DOHH2 (cell line): ENCODE measurements around the gene PTX4.
A peak's percentile ranks its signal among the peaks of the same experiment; 100 is the strongest.

Source experiments
- H3F3A ChIP-seq: fragments of 200-600 bp; sonication (generic), shearing (Covaris generic); 2 replicates; pipeline ENCODE4 v1.6.0; 2016; ENCODE audit warnings: antibody characterized with exemption, mild to moderate bottlenecking; ENCODE audit not compliant: control insufficient read depth, insufficient read depth
- H3K27ac ChIP-seq: fragments of 200-600 bp; sonication (generic); 2 replicates; pipeline ENCODE4 v1.5.1; 2014; ENCODE audit warnings: low read depth, mild to moderate bottlenecking, low read length, moderate library complexity
- H3K27me3 ChIP-seq: fragments of 200-600 bp; sonication (generic); 2 replicates; pipeline ENCODE4 v1.6.1; 2014; ENCODE audit warnings: mild to moderate bottlenecking, low read length, mixed read lengths; ENCODE audit not compliant: control insufficient read depth
- H3K36me3 ChIP-seq: fragments of 200-600 bp; sonication (generic); 2 replicates; pipeline ENCODE4 v1.6.1; 2014; ENCODE audit warnings: mild to moderate bottlenecking, low read length, moderate library complexity, mixed read lengths; ENCODE audit not compliant: control insufficient read depth
- H3K4me1 ChIP-seq: fragments of 200-600 bp; sonication (generic); 2 replicates; pipeline ENCODE4 v1.6.1; 2014; ENCODE audit warnings: mild to moderate bottlenecking, low read length, mixed read lengths; ENCODE audit not compliant: control insufficient read depth
- H3K4me2 ChIP-seq: fragments of 200-600 bp; sonication (generic); 2 replicates; pipeline ENCODE4 v1.6.0; 2014; ENCODE audit warnings: mild to moderate bottlenecking, low read length, moderate library complexity
- H3K4me3 ChIP-seq: fragments of 200-600 bp; sonication (generic); 2 replicates; pipeline ENCODE4 v1.5.1; 2014; ENCODE audit warnings: mild to moderate bottlenecking, low read length, mixed read lengths
- H3K79me2 ChIP-seq: fragments of 200-600 bp; sonication (generic); 2 replicates; pipeline ENCODE4 v1.6.1; 2014; ENCODE audit warnings: mild to moderate bottlenecking, low read length, mixed read lengths; ENCODE audit not compliant: control insufficient read depth
- H3K9me2 ChIP-seq: fragments of 200-600 bp; sonication (generic); replicated peaks from 2 replicates; pipeline ENCODE4 v1.6.1; 2014; ENCODE audit warnings: mild to moderate bottlenecking, low read length, mixed read lengths; ENCODE audit not compliant: control insufficient read depth
- H3K9me3 ChIP-seq: fragments of 200-600 bp; sonication (generic); 2 replicates; pipeline ENCODE4 v1.6.1; 2014; ENCODE audit warnings: antibody characterized with exemption, low read length, mixed read lengths; ENCODE audit not compliant: control insufficient read depth, insufficient read depth
- H4K20me1 ChIP-seq: fragments of 200-600 bp; sonication (generic); 2 replicates; pipeline ENCODE4 v1.6.0; 2014; ENCODE audit warnings: low read depth, mild to moderate bottlenecking, antibody characterized with exemption, low read length, moderate library complexity; ENCODE audit not compliant: control insufficient read depth, insufficient read depth
- EZH2phosphoT487 ChIP-seq: fragments of 200-600 bp; sonication (generic); IDR thresholded peaks from 2 replicates; pipeline ENCODE4 v1.6.1; 2017; ENCODE audit warnings: borderline replicate concordance, mild to moderate bottlenecking, antibody characterized with exemption, low read length, moderate library complexity, mixed read lengths
- TF ChIP-seq, protein P1 (sequence below): fragments of 200-600 bp; sonication (generic); IDR thresholded peaks from one replicate; pipeline ENCODE4 v1.5.1; 2014; ENCODE audit warnings: antibody characterized with exemption, mild to moderate bottlenecking, low read depth, low read length; ENCODE audit not compliant: poor library complexity, severe bottlenecking

The PTX4 gene

DNA sequence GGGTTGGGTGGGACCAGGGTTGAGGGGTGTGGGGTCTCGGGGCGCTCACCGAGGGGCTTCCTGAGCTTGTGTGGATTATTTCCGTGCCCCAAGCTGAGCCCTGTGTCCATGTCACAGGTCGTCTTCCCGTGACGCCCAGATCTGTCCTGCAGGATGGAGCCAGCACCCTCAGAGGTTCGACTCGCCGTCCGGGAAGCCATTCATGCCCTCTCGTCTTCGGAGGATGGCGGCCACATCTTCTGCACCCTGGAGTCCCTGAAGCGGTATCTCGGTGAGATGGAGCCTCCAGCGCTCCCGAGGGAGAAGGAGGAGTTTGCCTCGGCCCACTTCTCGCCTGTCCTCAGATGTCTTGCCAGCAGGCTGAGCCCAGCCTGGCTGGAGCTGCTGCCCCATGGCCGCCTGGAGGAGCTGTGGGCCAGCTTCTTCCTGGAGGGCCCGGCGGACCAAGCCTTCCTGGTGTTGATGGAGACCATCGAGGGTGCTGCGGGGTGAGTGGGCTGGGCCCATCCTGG is 5.4 kb upstream of the PTX4 start:
- peaks cover 45% of the 10 kb centered on the region for H3K36me3 ChIP-seq

DNA sequence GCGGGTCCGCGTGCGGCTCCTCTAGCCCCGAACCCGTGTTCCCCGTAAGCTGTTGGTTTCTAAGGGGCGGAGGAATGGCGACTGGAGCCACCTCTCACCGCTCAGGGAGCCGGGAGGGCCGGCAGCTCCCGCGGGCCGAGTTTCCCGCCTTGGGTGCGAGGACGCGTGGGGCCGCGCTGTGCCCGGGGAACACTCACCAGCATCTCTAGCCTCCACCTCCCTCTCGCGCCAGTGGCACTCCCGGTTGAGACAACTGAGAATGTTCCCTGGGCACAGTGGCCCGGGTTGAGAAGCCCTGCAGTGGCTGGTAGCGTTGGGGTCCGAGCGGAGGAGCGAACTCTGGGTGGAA is 5.0 kb upstream of the PTX4 start:
- no peaks in the 10 kb centered on the region for H3K9me3 ChIP-seq
- H3K4me1 ChIP-seq, result peaks cover 21% of the 10 kb centered on the region
- peak overlapping the region; percentile 49 for H3K27ac ChIP-seq
- H3F3A ChIP-seq, result no peaks in the 10 kb centered on the region
- peaks cover 40% of the 10 kb centered on the region for H3K36me3 ChIP-seq
- peak overlapping the region; percentile 68 for H3K4me2 ChIP-seq
- no peaks in the 10 kb centered on the region for H3K9me2 ChIP-seq
- H3K4me3 ChIP-seq, result peak overlapping the region; percentile 86
- H4K20me1 ChIP-seq, result no peaks in the 10 kb centered on the region
- H3K79me2 ChIP-seq, result peaks cover 49% of the 10 kb centered on the region
- no peaks in the 10 kb centered on the region for H3K27me3 ChIP-seq
- TF ChIP-seq, protein P1, sequence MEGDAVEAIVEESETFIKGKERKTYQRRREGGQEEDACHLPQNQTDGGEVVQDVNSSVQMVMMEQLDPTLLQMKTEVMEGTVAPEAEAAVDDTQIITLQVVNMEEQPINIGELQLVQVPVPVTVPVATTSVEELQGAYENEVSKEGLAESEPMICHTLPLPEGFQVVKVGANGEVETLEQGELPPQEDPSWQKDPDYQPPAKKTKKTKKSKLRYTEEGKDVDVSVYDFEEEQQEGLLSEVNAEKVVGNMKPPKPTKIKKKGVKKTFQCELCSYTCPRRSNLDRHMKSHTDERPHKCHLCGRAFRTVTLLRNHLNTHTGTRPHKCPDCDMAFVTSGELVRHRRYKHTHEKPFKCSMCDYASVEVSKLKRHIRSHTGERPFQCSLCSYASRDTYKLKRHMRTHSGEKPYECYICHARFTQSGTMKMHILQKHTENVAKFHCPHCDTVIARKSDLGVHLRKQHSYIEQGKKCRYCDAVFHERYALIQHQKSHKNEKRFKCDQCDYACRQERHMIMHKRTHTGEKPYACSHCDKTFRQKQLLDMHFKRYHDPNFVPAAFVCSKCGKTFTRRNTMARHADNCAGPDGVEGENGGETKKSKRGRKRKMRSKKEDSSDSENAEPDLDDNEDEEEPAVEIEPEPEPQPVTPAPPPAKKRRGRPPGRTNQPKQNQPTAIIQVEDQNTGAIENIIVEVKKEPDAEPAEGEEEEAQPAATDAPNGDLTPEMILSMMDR, result no peak
- TF ChIP-seq EZH2phosphoT487, result no peak

More for the DNA sequence above, 5.4 kb upstream of the PTX4 start:
- Histone ChIP-seq H3K27me3 (no peaks in the 10 kb centered on the region), H4K20me1 (no peaks in the 10 kb centered on the region), H3F3A (no peaks in the 10 kb centered on the region), H3K9me2 (no peaks in the 10 kb centered on the region), H3K4me1 (peaks cover 21% of the 10 kb centered on the region), H3K9me3 (no peaks in the 10 kb centered on the region), H3K27ac (peak overlapping the region; percentile 49; the same call in 1 of the 2 replicates), H3K4me2 (peak overlapping the region; percentile 68), H3K4me3 (peak overlapping the region; percentile 86), H3K79me2 (peaks cover 49% of the 10 kb centered on the region)
- TF ChIP-seq, protein P1, result no peak
- TF ChIP-seq EZH2phosphoT487, result no peak

DNA sequence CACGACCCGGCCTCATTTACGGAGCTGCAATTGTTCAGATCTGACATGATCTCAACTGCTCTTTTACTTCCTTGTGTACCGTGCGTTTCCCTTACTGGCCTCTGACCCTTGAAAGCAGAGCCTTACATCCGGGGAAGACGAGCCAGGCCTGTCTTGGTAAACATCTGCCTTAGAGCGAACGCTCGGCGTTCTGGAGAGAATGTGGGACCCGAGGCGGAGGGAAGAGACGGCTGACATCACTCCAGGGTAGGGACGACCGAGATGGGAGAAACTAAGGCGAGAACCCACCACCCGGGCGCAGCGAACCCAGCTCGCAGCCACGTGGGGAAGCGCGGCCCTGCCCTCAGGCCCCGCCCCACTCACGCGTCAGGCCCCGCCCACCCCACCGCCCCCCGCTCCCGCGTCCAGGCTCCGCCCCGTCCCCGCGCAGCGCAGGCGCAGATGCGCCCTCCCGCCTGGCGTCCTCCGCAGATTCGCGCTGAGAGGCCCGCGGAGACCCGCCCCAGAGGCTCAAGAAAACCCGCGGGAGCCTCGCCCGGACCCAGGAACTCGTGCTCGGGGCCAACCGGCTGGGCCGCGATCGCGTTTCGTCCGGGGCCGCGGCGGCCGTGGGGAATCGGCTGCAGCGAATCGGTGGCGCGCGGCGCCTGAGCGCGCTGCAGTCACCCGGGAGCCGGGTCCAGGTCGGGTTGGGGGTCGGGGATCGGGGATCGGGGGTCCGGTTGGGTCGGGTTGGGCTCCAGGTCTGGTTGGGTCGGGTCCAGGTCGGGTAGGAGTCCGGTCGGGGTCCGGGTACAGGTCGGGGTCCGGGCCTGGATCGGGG is 4.4 kb upstream of the PTX4 start, which contains the start of gene TELO2:
TELO2 (plus strand) TSS at position 438 of the 823 bp plus-strand sequence. CDS start 922 bp downstream, outside the sequence.
- H3K4me3 ChIP-seq, result peak within 1 kb of the TSS; percentile 86
- no peaks in the 10 kb centered on the region for H3F3A ChIP-seq
- H4K20me1 ChIP-seq, result no peaks in the 10 kb centered on the region
- H3K27me3 ChIP-seq, result no peaks in the 10 kb centered on the region
- H3K9me3 ChIP-seq, result no peaks in the 10 kb centered on the region
- peak within 1 kb of the TSS; percentile 49 for H3K27ac ChIP-seq
- H3K4me2 ChIP-seq, result peak within 1 kb of the TSS; percentile 68
- H3K4me1 ChIP-seq, result peaks cover 21% of the 10 kb centered on the region
- no peaks in the 10 kb centered on the region for H3K9me2 ChIP-seq
- H3K36me3 ChIP-seq, result peaks cover 37% of the 10 kb centered on the region
- no peak for TF ChIP-seq EZH2phosphoT487
- TF ChIP-seq, protein P1, result no peak
- H3K79me2 ChIP-seq, result peaks cover 49% of the 10 kb centered on the region
